Measurements from ENCODE around the gene ELMO1. TPM values are rescaled to one million over a fixed set of nuclear protein-coding genes. Genes with fewer than 3 reads are reported as not detected.

ELMO1 gene
- total RNA-seq, 1 donor from 2014 or later = 29.4 TPM

- H3K9me3 Mint-ChIP-seq = peaks cover 4% of the 10 kb centered on the region
- H3K4me3 Mint-ChIP-seq = no peak overlapping the region
- H3K27ac Mint-ChIP-seq = no peak overlapping the region
- DNase-seq (ENCODE audit: extremely low spot score, unreplicated experiment) = no peak
- TF ChIP-seq, protein P1, sequence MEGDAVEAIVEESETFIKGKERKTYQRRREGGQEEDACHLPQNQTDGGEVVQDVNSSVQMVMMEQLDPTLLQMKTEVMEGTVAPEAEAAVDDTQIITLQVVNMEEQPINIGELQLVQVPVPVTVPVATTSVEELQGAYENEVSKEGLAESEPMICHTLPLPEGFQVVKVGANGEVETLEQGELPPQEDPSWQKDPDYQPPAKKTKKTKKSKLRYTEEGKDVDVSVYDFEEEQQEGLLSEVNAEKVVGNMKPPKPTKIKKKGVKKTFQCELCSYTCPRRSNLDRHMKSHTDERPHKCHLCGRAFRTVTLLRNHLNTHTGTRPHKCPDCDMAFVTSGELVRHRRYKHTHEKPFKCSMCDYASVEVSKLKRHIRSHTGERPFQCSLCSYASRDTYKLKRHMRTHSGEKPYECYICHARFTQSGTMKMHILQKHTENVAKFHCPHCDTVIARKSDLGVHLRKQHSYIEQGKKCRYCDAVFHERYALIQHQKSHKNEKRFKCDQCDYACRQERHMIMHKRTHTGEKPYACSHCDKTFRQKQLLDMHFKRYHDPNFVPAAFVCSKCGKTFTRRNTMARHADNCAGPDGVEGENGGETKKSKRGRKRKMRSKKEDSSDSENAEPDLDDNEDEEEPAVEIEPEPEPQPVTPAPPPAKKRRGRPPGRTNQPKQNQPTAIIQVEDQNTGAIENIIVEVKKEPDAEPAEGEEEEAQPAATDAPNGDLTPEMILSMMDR (conservative IDR thresholded peaks at IDR 0.05) = no peak
- peaks cover 57% of the 10 kb centered on the region for H3K4me1 Mint-ChIP-seq (ENCODE audit: unreplicated experiment)
- no peaks in the 10 kb centered on the region for H3K36me3 Mint-ChIP-seq
- no peaks in the 10 kb centered on the region for H3K27me3 Mint-ChIP-seq
These were observed 519.9 kb downstream of the ELMO1 start for GRCh38 chr7:36928718-36929117.

DNA sequence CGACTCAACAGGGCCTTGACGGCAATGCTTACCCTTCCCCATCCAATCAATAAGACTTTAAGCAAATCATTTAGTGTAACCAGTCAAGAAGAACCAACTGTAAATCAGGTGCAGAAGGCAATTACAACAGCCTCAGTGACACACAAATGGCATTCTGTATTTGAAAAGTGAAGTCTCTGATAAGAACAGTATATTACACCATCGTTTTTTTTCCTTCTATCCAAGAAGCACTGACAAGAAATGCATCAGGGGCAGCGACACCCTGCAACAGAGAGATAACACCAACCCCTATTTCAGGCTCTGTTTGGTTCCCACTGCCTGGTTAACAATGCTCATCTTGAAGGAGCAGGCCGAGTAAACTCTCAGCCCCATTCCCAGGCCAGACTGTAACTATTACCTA, 520.4 kb downstream of the ELMO1 start:
- TF ChIP-seq, protein P1 (conservative IDR thresholded peaks at IDR 0.05) = no peak
- no peaks in the 10 kb centered on the region for H3K36me3 Mint-ChIP-seq
- peaks cover 53% of the 10 kb centered on the region for H3K4me1 Mint-ChIP-seq (ENCODE audit: unreplicated experiment)
- no peaks in the 10 kb centered on the region for H3K27me3 Mint-ChIP-seq
- peaks cover under 1% of the 10 kb centered on the region for H3K9me3 Mint-ChIP-seq
- no peak overlapping the region for H3K4me3 Mint-ChIP-seq
- DNase-seq (ENCODE audit: extremely low spot score, unreplicated experiment) = no peak
- no peak overlapping the region for H3K27ac Mint-ChIP-seq

DNA sequence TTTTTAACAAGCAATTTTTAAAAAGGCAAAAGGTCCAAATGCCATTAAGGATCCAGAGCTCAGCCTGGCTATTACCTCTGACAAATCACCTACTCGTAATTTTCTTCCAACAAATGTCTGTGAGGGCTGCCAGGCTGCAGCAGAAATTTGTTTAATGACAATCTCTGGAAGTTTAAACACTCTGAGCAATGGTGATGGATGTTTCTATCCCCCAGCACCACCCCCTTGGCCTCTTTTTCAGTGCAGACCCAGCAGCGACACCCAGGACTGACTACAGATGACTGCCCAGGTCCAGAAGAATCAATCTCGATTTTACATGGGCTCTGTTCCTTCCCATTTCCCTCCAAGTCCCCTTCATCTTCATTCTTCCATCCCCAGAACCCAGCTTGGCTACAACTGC, 523.0 kb downstream of the ELMO1 start:
- no peak overlapping the region for H3K27ac Mint-ChIP-seq
- no peak for DNase-seq (ENCODE audit: extremely low spot score, unreplicated experiment)
- TF ChIP-seq, protein P1 (conservative IDR thresholded peaks at IDR 0.05) = no peak

DNA sequence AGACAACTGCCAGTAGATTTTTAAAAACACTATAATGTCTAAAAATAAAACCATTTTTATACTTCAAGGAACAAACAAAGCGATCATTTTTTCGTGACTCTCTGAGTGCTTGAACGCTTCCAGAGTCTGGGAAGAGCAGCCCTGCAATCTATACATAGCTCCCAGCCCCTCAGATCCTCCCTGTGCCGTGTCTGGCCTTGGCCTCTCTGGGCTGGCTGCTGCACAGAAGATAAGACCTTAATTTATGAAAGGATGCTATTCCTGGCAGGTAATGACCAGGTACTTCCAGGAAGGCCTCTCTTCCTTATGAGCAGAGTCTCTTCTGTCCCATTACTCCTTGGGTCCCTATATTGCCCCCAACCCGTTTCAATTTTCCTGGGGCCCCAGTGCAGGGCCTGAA, 523.5 kb downstream of the ELMO1 start:
- TF ChIP-seq, protein P1 (conservative IDR thresholded peaks at IDR 0.05) = no peak
- H3K36me3 Mint-ChIP-seq = no peaks in the 10 kb centered on the region
- no peak overlapping the region for H3K27ac Mint-ChIP-seq
- H3K4me1 Mint-ChIP-seq (ENCODE audit: unreplicated experiment) = peaks cover 36% of the 10 kb centered on the region
- no peaks in the 10 kb centered on the region for H3K9me3 Mint-ChIP-seq
- H3K27me3 Mint-ChIP-seq = no peaks in the 10 kb centered on the region
- no peak for DNase-seq (ENCODE audit: extremely low spot score, unreplicated experiment)
- H3K4me3 Mint-ChIP-seq = no peak overlapping the region

More for the DNA sequence above, 523.0 kb downstream of the ELMO1 start:
- Mint-ChIP-seq H3K27me3 (no peaks in the 10 kb centered on the region), H3K4me3 (peak overlapping the region; percentile 6), H3K4me1 (ENCODE audit: unreplicated experiment) (peaks cover 41% of the 10 kb centered on the region), H3K36me3 (no peaks in the 10 kb centered on the region), H3K9me3 (no peaks in the 10 kb centered on the region)

DNA sequence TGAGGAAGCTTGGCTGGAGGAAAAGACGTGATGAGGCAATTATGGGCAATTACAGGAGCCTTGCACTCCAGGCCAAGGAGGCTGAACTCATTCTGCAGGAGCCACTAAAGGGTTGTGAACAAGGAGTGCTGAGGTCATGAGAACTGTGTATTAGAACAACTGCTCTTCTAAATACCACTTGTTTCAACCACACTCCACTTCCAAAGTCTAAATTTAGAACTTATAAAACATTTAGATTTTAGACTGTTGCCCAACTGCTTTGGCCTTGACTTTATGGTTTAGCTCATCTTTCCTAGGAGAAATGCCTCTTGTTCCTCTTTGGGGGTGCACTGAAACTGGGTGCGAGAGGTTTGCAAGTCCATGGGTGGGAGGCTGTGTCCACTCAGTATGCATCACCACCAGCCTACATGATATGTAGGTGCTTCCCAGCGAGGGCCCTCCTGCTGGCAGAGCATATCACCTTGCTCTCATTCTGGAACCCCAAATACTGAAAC, 524.7 kb downstream of the ELMO1 start:
- TF ChIP-seq, protein P1 (conservative IDR thresholded peaks at IDR 0.05) = no peak
- Mint-ChIP-seq H3K4me3 (no peak overlapping the region), H3K4me1 (ENCODE audit: unreplicated experiment) (peaks cover 26% of the 10 kb centered on the region), H3K27ac (no peak overlapping the region), H3K27me3 (no peaks in the 10 kb centered on the region), H3K9me3 (peaks cover 3% of the 10 kb centered on the region), H3K36me3 (no peaks in the 10 kb centered on the region)
- DNase-seq (ENCODE audit: extremely low spot score, unreplicated experiment) = no peak

- no peaks in the 10 kb centered on the region for H3K27me3 Mint-ChIP-seq
- no peak overlapping the region for H3K4me3 Mint-ChIP-seq
- no peak for DNase-seq (ENCODE audit: extremely low spot score, unreplicated experiment)
- TF ChIP-seq, protein P1 (conservative IDR thresholded peaks at IDR 0.05) = no peak
- H3K9me3 Mint-ChIP-seq = peaks cover 3% of the 10 kb centered on the region
- H3K27ac Mint-ChIP-seq = no peak overlapping the region
- no peaks in the 10 kb centered on the region for H3K36me3 Mint-ChIP-seq
- peaks cover 21% of the 10 kb centered on the region for H3K4me1 Mint-ChIP-seq (ENCODE audit: unreplicated experiment)
These were observed 525.5 kb downstream of the ELMO1 start for GRCh38 chr7:36923185-36923584.

Measured in type B pancreatic cell (in vitro differentiated cells).